H1 (cell line): ENCODE measurements around the gene C2orf76. TPM values are rescaled to one million over a fixed set of nuclear protein-coding genes. Genes with fewer than 3 reads are reported as not detected.

ENCODE experiments used
- ATF2 ChIP-seq: IDR thresholded peaks from 2 replicates; pipeline ENCODE4 v1.6.1; 2012; ENCODE audit warnings: low read length, inconsistent platforms
- polyA plus RNA-seq, 7 experiments: library from polyadenylated mRNA; depleted of rRNA in 3 of 7; stranded (reverse) in 5 of 7; unstranded in 2 of 7; fragments of >200 nt in 5 of 7; fragments of 200-250 nt in 2 of 7; gene quantifications; 1 replicate in 5 of 7; 2 replicates in 1 of 7; 4 replicates in 1 of 7; pipeline versions ENCODE4 v1.2.1 to v1.2.3, GENCODE V29; 2011 to 2013; ENCODE audit warnings: missing spikeins in 2 of 7, mixed read lengths in 2 of 7
- total RNA-seq: library from RNA; stranded (reverse); fragmentation: NEBNext Ultra II Directional; extraction: Animal tissue kit (Norgen Biotek cat#: 25700); gene quantifications from 2 replicates; pipeline ENCODE4 v1.2.1, GENCODE V29; 2021

Gene C2orf76
- total and polyA plus RNA-seq, 2 of the 8 experiments (the other 6 are each of a cell fraction or from before 2014, with no cell fraction given): 4.4 to 5.0 TPM

GRCh38 chr2:119385466-119385865, 18.8 kb upstream of the C2orf76 start (continued):
- no peak for TF ChIP-seq ATF2
